HG03521 (cell line): ENCODE data around the gene SBSN.
A peak's percentile ranks its signal among the peaks of the same experiment; 100 is the strongest.

Experiments
- ATAC-seq: cut with Tn5 transposase; IDR thresholded peaks from one replicate; pipeline ENCODE4 v1.9.1; 2021; ENCODE audit warnings: mild to moderate bottlenecking, moderate library complexity; ENCODE audit not compliant: unreplicated experiment

Gene SBSN

DNA sequence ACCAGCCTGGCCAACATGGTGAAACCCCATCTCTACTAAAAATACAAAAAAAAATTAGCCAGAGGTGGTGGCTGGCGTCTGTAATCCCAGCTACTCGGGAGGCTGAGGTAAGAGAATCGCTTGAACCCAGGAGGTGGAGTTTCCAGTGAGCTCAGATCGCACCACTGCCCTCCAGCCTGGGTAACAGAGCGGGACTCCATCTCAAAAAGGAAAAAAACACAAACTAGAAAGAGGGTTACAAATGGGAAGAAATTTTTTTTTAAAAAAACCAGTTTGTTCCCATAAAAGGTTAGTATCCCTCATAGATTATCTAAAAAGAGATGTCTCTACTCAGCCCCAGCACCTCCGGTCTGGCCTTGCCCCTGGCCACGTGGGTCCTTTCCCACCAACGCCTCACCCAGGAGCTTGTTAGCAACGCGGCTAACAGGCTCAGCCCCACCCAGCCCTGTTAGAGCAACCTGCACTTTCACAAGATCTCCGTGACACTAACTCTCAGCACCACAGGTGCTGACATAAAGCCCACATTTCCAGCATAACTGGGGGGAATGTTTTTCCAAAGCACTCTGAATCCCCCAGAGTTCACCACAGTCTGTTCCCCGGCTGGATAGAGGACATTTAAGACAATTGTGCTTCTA, 19.0 kb downstream of the SBSN start:
- ATAC-seq: no peak

GRCh38 chr19:35508129-35508528, 20.0 kb downstream of the SBSN start:
- no peak for ATAC-seq

- ATAC-seq: no peak
Measured at GRCh38 chr19:35507561-35507960, 20.6 kb downstream of the SBSN start.

DNA sequence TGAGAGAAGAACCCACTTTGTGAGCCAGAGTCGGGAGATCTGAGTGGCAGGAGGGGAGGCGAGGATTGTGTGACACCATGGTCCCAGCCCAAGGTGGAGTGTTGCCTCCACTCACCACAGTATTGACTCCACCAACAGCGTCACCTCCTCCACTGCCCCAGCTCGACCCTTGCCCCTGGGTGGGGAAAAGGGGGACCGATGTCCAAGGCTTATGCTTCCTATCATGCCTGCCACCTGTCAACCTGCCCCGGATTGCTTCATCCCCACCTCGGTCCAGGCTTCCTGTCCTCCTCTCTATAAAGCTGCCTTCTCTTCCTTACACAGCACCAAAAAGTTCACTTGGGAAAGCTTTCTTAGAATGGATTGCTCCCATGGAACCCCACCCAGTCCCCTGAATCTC, 22.1 kb downstream of the SBSN start:
- ATAC-seq: no peak

GRCh38 chr19:35502751-35503150, 25.4 kb downstream of the SBSN start:
- ATAC-seq: no peak

- no peak for ATAC-seq
Measured at GRCh38 chr19:35501684-35502083, 26.4 kb downstream of the SBSN start.

- no peak for ATAC-seq
Measured at GRCh38 chr19:35500611-35501010, 27.5 kb downstream of the SBSN start.

- ATAC-seq: no peak
Measured at GRCh38 chr19:35498984-35499527, 29.1 kb downstream of the SBSN start.

- ATAC-seq: no peak
Measured at GRCh38 chr19:35498220-35498619, 29.9 kb downstream of the SBSN start.

DNA sequence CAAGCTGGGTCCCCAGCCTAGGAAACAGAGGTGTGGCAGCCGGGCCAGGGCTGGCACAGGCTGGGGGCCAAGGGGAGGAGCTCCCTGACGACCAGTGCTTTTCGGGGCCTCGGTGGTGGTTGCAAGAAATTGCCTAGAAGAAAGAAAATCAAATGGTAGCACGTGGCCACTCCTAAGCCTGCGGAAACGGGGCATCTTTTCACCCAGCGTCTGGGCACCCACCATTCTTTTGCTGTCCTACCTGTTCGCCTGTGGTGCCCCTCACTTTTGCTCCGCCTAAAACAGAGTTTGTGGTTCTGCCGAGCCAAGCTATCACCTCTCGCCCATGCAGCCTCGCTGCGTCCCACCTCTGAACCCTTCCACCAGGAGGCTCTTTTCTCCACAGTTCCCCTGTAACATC, 30.7 kb downstream of the SBSN start:
- ATAC-seq: no peak

- peak; percentile 46 for ATAC-seq
Measured at GRCh38 chr19:35495107-35496064, 32.7 kb downstream of the SBSN start.

GRCh38 chr19:35493971-35494370, 34.1 kb downstream of the SBSN start:
- no peak for ATAC-seq

DNA sequence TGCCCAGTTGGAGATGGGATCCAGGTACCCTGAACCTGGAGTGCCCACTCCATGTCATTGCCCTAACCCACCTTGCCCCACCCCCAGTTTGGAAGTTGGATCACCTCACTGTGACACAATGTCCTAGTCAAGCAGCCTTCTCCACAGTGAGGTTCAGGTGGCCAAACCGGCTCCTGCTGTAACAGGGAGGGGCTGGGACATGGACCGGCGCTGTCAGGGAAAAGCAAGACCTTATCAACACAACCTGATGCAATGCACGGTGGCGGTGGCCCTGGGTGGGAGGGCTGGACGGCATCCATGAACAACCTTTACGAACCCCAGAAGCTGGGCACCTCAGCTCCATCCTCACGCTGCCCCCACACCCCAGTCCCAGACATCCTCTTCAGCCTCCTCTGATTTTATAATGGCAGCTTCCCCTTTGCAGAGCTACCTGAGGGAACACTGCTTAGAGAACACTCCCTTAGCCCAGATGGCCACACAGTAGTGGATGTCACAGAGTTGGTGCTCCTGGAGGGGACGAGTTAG, 36.2 kb downstream of the SBSN start:
- ATAC-seq: no peak

DNA sequence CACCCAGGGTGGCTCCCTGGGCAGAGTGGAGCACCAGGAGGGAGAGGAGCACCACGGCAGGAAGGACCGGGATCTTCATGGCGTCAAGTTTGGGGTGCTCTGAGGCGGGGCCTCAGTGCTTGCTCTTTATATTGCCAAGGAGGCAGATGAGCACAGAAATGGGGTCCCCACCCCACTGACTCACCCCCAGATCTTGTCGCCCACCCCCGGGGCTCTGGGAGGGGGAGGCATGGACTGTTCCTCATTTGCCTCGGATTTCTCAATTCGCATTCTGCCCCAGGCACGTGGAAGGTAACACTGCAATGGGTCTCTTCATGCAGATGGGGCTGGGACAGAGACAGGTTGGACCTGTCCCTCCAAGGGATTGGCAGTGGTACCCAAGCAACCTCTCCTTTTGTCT, 37.7 kb downstream of the SBSN start, which contains the start of gene KRTDAP:
KRTDAP (minus strand) TSS at position 101 of the 400 bp plus-strand sequence; CDS start at position 79, 22 bp downstream.
- no peak for ATAC-seq

GRCh38 chr19:35488677-35489076, 39.4 kb downstream of the SBSN start:
- no peak for ATAC-seq

GRCh38 chr19:35487656-35488182, 40.4 kb downstream of the SBSN start:
- ATAC-seq: no peak

DNA sequence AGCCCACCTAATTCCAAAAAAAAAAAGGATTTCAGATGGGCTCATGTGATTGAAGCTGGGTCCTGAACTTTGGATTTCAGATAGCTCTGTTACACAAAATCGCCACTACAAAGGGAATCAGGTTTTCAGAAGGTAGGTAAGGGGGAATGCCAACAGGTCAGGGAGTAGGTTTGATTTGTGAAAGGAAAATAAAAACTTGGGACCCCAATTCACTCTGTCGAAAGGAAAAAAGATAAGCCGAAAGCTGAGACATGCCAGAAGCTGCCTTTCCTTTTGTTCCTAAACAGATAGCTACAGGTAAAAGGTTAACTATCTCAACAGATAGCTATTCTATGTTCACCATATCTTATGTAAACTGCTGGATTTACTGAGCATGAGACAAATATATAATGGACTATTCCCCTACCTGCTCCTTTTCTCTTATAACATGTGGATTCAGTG, 41.8 kb downstream of the SBSN start:
- ATAC-seq: no peak

GRCh38 chr19:35484252-35485036, 43.7 kb downstream of the SBSN start:
- no peak for ATAC-seq

DNA sequence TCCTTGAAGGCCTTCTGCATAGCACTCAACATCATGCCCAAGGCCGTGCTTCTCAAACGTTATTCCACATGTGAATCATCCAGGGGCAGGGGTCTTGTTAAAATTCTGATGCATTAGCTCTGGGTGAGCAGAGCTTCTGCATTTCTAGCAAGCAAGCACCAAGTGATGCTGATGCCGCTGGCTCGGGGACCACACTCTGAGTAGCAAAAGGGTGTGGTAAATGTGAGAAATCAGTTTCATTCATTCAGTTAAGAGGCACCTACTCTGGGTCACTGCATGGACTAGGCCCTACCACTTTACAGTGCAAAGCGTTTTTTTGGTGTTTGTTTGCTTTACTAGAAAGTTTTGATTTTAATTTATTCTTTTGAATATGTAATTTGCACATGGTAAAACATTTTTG, 45.0 kb downstream of the SBSN start:
- no peak for ATAC-seq
